ENCODE results near the gene GSS. TPM values are rescaled to one million over a fixed set of nuclear protein-coding genes. Genes with fewer than 3 reads are reported as not detected.

Gene GSS
- total and polyA plus RNA-seq, 2 donors (not counting 3 experiments of a cell fraction or from before 2014, with no cell fraction given) = 47.9 to 65.1 TPM

DNA sequence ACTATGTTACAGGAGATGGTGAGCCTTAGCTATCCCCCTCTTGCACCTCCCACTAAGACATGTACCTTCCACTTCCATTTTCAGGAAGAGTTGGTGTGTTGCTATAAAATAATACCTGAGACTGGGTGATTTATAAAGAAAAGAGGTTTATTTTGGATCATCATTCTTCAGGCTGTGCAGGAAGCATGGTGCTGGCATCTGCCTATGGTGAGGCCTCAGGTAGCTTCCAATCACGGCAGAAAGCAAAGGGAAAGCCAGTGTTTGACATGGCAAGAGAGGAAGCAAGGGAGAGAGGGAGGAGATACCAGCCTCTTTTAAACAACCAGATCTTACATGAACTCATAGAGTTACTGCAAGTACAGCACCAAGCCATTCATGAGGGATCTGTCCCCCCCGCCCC is 32.2 kb downstream of the GSS start:
- dilution Hi-C loops (cut with MboI; ENCODE audit: extremely low pct_ligation_motif_present, low sequenced_read_pairs) = no loop called here
- ChIA-PET POLR2A (interaction anchor here (1.0 kb wide), 1 partner anchor 18 kb away, joined by 3 read pairs; no protein-coding TSS in a partner anchor), CTCF (interaction anchor here (0.9 to 1.3 kb wide), 2 partner anchors 18 to 50 kb away, joined by 3 to 6 read pairs; no protein-coding TSS in a partner anchor)
- BruUV-seq (replicated peaks) = no TSS peak
- H3K27ac ChIP-seq (ENCODE audit: insufficient read depth, low read depth, low read length) = no peak overlapping the region
- no peaks in the 10 kb centered on the region for H3K79me2 ChIP-seq (ENCODE audit: control insufficient read depth, insufficient read depth, low read length)
- no peak overlapping the region for H3K4me3 ChIP-seq (replicated peaks in 1 of 3; ENCODE audit: insufficient read depth in 1 of 3, low read depth in 1 of 3, low read length in 3 of 3)
- H3K27me3 ChIP-seq (ENCODE audit: control insufficient read depth in 2 of 2, insufficient read depth in 2 of 2, low read length in 2 of 2) = no peaks in the 10 kb centered on the region
- DNase-seq (ENCODE audit: low read depth, low spot score) (no peak), FAIRE-seq (no peak)
- H3K4me1 ChIP-seq (ENCODE audit: control insufficient read depth, extremely low read depth, insufficient read depth, low read length) = no peaks in the 10 kb centered on the region
- no peaks in the 10 kb centered on the region for H4K20me1 ChIP-seq (replicated peaks; ENCODE audit: control insufficient read depth, extremely low read depth, insufficient read depth, low read length)
- H2AFZ ChIP-seq (ENCODE audit: low read depth, low read length) = no peak overlapping the region
- no peaks in the 10 kb centered on the region for H3K9me3 ChIP-seq (replicated peaks; ENCODE audit: control insufficient read depth, insufficient read depth, low read length)
- intact Hi-C loops (cut with micrococcal nuclease) = no loop called here
- no peak for TF ChIP-seq POLR2AphosphoS5 (IDR thresholded peaks at IDR 0.05; ENCODE audit: insufficient read depth, low read depth, low read length)
- no peak for TF ChIP-seq GATA2 (IDR thresholded peaks at IDR 0.05; ENCODE audit: insufficient read depth, insufficient read length, low read depth, low read length)
- H3K9me1 ChIP-seq (replicated peaks; ENCODE audit: control insufficient read depth, extremely low read depth, insufficient read depth, low read length) = no peaks in the 10 kb centered on the region
- H3K36me3 ChIP-seq (ENCODE audit: control insufficient read depth in 2 of 2, extremely low read depth in 1 of 2, insufficient read depth in 2 of 2, low read length in 2 of 2) = peaks cover 14 to 19% of the 10 kb centered on the region in 2 experiments
- no peak overlapping the region for H3K9ac ChIP-seq (replicated peaks; ENCODE audit: extremely low read depth, insufficient read depth, low read length)
- no peak overlapping the region for H3K4me2 ChIP-seq (ENCODE audit: insufficient read depth, low read length)

DNA sequence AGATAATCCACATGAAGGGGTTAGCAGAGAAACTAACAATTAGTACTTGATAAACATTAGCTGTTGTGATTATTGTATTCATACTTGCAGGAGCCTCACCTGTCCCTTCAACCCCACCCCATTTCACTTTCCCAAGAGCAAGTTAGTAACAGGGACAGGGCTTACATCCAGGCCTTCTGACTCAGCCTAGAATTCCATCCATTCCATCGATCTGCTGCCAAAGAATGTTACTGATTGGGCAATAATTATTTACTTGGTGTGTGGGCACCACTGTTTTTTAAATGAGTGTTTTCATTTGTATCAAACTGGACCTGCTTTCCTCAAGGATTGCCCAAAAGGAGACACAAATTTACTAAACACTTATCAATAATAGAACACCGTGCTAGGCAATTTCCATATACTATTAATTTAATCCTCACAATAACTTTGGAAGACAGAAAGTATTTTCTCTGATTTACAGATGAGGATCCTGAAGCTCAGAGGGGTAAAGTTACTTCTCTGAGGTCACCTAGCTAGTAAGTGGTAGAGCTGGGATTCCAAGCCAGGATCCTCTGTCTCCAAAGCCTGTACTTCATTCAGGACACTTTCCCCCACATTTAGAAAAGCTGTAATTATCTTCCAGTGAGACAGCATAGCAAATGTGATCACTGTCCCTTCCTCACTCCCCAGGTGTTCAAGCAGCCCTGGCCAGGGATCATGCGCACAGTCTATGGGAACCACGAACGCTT is 32.8 kb downstream of the GSS start:
- ChIA-PET POLR2A (no interaction called here), CTCF (interaction anchor here (1.3 kb wide), 1 partner anchor 49 kb away, joined by 6 read pairs; no protein-coding TSS in a partner anchor)
- intact Hi-C loops (cut with micrococcal nuclease) (no loop called here), dilution Hi-C loops (cut with MboI; ENCODE audit: extremely low pct_ligation_motif_present, low sequenced_read_pairs) (no loop called here)
- no TSS peak for BruUV-seq (replicated peaks)
- no peaks in the 10 kb centered on the region for H3K27me3 ChIP-seq (ENCODE audit: control insufficient read depth in 2 of 2, insufficient read depth in 2 of 2, low read length in 2 of 2)
- H3K27ac ChIP-seq (ENCODE audit: insufficient read depth, low read depth, low read length) = no peak overlapping the region
- no peak overlapping the region for H3K4me2 ChIP-seq (ENCODE audit: insufficient read depth, low read length)
- no peaks in the 10 kb centered on the region for H3K9me1 ChIP-seq (replicated peaks; ENCODE audit: control insufficient read depth, extremely low read depth, insufficient read depth, low read length)
- H4K20me1 ChIP-seq (replicated peaks; ENCODE audit: control insufficient read depth, extremely low read depth, insufficient read depth, low read length) = no peaks in the 10 kb centered on the region
- H2AFZ ChIP-seq (ENCODE audit: low read depth, low read length) = no peak overlapping the region
- H3K36me3 ChIP-seq (ENCODE audit: control insufficient read depth in 2 of 2, extremely low read depth in 1 of 2, insufficient read depth in 2 of 2, low read length in 2 of 2) = peaks cover 14 to 19% of the 10 kb centered on the region in 2 experiments
- DNase-seq (ENCODE audit: low read depth, low spot score) (no peak), FAIRE-seq (no peak)
- TF ChIP-seq, protein P1, sequence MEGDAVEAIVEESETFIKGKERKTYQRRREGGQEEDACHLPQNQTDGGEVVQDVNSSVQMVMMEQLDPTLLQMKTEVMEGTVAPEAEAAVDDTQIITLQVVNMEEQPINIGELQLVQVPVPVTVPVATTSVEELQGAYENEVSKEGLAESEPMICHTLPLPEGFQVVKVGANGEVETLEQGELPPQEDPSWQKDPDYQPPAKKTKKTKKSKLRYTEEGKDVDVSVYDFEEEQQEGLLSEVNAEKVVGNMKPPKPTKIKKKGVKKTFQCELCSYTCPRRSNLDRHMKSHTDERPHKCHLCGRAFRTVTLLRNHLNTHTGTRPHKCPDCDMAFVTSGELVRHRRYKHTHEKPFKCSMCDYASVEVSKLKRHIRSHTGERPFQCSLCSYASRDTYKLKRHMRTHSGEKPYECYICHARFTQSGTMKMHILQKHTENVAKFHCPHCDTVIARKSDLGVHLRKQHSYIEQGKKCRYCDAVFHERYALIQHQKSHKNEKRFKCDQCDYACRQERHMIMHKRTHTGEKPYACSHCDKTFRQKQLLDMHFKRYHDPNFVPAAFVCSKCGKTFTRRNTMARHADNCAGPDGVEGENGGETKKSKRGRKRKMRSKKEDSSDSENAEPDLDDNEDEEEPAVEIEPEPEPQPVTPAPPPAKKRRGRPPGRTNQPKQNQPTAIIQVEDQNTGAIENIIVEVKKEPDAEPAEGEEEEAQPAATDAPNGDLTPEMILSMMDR (IDR thresholded peaks at IDR 0.05; ENCODE audit: extremely low read depth in 1 of 2, insufficient read depth in 1 of 2, low read depth in 1 of 2, low read length in 2 of 2) = no peak
- no peak for TF ChIP-seq POLR2AphosphoS5 (IDR thresholded peaks at IDR 0.05; ENCODE audit: insufficient read depth, low read depth, low read length)
- TF ChIP-seq FOS (IDR thresholded peaks at IDR 0.05; ENCODE audit: borderline replicate concordance, insufficient read depth, low read length) = no peak
- no peak for TF ChIP-seq JUN (IDR thresholded peaks at IDR 0.05; ENCODE audit: borderline replicate concordance, insufficient read depth, insufficient read length, low read depth)
- TF ChIP-seq EZH2 (IDR thresholded peaks at IDR 0.05; ENCODE audit: borderline replicate concordance, low read depth, low read length, severe bottlenecking) = no peak
- TF ChIP-seq POLR2A (IDR thresholded peaks at IDR 0.05; ENCODE audit: low read depth, low read length) = no peak
- TF ChIP-seq MYC (IDR thresholded peaks at IDR 0.05; ENCODE audit: low read depth, low read length) = no peak
- TF ChIP-seq, protein P2, sequence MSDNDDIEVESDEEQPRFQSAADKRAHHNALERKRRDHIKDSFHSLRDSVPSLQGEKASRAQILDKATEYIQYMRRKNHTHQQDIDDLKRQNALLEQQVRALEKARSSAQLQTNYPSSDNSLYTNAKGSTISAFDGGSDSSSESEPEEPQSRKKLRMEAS (IDR thresholded peaks at IDR 0.05; ENCODE audit: insufficient read depth, insufficient read length) = no peak
- TF ChIP-seq GATA2 (IDR thresholded peaks at IDR 0.05; ENCODE audit: insufficient read depth, insufficient read length, low read depth, low read length) = no peak
- no peak overlapping the region for H3K4me3 ChIP-seq (replicated peaks in 1 of 3; ENCODE audit: insufficient read depth in 1 of 3, low read depth in 1 of 3, low read length in 3 of 3)
- H3K9me3 ChIP-seq (replicated peaks; ENCODE audit: control insufficient read depth, insufficient read depth, low read length) = no peaks in the 10 kb centered on the region
- H3K79me2 ChIP-seq (ENCODE audit: control insufficient read depth, insufficient read depth, low read length) = no peaks in the 10 kb centered on the region
- no peaks in the 10 kb centered on the region for H3K4me1 ChIP-seq (ENCODE audit: control insufficient read depth, extremely low read depth, insufficient read depth, low read length)
- no peak overlapping the region for H3K9ac ChIP-seq (replicated peaks; ENCODE audit: extremely low read depth, insufficient read depth, low read length)

Data from endothelial cell of umbilical vein (primary cell).